GM19025 (cell line): Measurements from ENCODE around the gene MACROD2.

ENCODE experiments used
- ATAC-seq: cut with Tn5 transposase; IDR thresholded peaks from one replicate; pipeline ENCODE4 v1.9.1; 2021; ENCODE audit warnings: mild to moderate bottlenecking, low read depth, moderate library complexity; ENCODE audit not compliant: unreplicated experiment

The MACROD2 gene

DNA sequence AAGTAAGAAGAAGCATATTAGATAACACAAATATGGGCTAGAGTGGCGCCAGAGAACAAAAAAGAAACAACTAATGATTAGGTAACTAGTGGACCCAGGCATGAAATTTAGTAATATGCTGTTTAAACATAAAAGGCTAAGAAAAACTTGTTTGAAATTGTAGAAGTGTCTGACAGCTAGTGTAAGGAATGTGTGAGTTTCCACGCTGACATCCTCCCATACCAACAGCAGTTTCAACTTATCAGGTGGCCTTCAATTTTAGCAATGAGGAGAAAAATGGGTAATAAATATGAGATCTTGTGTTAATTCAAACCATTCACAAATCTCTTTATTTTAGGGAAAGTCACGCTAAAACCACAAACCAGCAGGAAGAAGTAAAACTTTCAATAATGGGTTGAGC lies 782.3 kb downstream of the MACROD2 start:
- no peak for ATAC-seq

DNA sequence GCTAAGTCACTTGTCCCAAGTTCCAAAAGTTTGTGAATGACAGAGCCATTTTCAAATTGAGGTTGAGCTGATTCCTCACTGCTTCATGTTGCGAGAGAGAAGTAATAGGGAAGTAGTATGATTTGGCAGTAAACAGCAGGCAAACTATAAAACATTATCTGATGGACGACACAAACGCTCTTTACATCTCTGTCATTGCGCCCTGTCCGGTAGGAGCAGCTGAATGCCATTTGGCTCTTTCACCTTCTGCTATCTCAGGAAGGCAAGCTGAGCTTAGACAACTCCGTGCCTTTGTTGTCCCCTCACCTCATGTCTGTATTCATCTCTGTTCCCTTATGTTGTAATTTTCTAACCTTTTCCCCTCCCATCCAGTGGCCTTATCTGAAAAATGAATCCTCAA lies 782.8 kb downstream of the MACROD2 start:
- ATAC-seq: no peak

DNA sequence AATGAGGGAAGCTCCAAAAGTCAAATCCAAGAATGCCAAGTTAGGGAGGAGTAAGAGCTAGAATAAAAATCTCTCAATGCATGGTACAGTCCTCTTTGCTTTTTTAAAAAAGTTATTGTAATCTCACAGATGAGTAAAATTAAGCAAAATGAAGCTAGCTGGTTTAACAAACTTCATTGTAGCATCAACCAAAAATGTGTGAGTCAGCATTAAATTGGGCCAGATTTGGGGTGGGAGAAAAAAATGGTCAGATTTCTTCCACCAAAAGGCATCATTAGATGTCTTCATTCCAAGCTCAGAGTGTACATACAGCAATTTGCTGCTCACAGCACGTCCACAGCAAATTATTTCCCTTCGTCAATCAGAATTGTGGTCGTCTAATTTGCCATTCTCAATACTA lies 783.6 kb downstream of the MACROD2 start:
- no peak for ATAC-seq

DNA sequence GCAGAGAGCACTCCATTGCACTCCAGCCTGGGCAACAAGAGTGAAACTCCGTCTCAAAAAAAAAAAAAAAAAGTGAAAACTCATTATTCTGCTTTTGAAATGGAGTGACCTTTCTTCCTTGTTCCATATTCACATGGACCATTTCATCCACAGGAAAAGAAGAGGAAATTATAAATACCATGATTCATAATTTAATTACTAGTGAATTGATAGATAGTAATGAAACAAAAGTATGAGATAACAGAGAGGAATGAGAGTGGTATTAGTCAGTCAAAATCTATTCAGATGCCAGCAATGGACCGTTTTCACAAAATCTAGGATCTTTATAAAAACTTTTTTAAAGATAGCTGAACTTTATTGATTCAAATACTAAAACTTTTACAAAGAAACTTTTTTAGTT lies 785.2 kb downstream of the MACROD2 start:
- ATAC-seq: no peak

DNA sequence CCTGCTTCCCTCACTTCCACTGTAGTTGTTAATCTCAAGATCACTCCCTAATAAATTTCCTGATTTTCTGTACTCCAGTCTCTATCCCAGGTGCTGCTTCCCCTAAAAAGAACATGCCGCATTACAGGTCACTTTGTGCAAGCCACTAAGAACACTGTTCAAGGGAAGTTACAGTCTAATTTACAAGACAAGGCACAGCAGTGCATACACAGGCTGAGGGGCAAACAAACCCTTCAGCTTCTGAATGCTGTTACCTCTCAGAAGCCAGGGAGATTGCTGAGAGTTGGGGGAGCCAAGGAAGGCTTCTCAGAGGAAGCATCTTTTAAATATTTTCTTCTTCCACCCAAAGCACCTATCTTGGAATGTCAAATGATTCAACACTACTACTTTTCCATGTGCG lies 787.4 kb downstream of the MACROD2 start:
- ATAC-seq: no peak

DNA sequence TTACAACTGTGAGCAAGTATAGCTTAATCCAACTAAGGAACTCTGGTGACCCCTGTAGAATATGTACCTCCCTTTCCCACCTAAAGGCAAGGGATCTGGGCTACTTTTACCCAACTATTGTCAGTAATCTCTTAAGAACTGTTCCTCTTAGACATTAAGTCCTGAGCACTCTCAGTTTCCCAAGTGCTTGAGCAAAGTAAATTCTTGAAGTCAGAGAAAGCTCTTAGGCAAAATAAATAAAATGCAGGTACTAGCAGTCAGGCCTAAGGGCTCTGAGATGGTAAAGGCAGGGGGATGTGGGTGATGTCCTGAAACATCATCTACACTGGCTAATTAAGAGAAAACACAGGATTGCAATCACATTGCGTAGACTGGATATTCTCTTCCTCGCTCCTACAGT lies 788.5 kb downstream of the MACROD2 start:
- ATAC-seq: no peak

DNA sequence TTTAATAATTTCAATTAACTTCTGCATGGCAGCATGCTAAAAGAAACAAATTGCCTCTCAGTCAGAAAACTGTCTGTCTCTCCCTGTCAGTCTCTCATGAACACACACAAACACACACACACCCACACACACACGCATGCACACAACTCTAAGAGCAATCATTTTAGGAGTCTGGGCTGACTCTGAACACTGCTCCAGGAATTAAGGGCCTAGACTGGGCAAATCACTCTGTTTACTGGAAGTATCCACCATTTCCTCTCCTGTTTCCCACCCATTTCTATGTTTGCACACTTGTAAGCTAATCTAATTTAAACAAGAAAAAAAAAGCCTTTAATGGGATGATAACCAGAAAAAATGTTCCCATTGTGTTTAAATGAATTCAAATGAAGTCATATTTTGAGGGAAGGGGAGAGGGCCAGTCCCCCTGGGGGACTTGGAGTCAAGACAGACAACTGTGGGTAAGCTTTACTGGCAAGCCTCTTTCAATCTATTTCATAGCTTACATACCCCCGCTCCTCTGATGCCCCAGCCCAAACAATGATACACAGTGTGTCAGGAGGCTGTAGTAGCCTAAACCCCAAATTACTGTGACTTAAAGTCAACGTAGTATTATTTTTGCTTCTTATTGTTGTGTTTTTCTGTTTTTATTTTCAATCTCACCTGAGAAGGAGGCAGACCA lies 789.9 kb downstream of the MACROD2 start:
- ATAC-seq: no peak

DNA sequence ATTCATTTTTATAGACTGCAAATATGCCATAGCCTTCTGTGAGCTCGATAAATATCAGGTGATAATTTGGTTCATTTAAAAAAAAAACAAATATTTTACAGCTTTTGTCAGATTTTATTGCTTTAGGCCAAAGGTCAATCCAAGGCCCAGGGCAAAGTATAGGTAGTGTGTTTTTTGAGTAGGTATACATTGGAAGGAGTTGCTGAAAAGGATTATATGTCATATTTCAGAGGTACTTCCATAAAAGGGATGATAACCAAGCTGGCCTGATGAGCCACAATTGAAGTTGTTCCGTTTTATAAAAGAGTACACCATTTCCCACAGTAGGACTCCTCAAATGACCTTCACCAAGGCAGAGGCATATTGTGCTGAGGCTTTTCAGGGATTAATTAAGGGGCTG lies 794.9 kb downstream of the MACROD2 start:
- ATAC-seq: no peak

DNA sequence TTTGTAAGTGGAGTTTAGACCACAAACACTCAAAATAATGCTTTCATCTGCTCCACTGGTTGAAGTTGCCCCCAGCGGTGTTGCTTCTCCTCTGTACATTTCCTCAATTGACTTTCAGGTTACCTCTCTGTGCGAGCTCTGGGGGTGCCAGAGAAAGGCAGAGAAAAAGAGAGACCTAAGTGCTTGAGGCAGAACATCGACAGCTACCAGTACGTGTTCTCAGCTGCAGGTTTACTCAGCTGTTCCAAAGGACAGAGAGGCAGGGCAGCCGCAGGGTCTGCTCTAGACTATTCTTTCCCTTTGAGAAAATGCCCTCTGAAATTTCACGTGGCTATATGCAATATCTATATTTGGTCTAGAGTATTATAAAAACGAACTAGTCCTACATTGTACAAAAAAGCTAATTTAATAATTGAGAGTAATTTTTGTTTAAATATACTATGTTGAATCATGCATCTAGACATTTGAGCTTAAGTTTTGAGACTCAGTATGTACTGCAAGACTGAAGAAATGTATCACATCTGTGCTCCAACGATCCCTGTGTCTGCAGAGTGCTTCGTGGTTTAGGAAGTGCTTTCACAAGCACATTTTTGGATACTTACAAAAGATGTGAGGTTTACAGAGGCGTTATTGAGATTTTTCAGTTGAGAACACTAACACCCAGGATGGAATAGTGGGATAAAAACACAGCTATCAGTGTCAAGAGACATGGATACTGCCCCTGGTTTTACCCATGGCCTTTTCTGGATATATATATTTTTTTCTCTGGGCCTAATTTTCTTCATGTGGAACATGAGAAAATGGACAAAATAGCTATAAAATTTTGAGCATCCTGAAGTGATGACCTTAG lies 795.7 kb downstream of the MACROD2 start:
- no peak for ATAC-seq

DNA sequence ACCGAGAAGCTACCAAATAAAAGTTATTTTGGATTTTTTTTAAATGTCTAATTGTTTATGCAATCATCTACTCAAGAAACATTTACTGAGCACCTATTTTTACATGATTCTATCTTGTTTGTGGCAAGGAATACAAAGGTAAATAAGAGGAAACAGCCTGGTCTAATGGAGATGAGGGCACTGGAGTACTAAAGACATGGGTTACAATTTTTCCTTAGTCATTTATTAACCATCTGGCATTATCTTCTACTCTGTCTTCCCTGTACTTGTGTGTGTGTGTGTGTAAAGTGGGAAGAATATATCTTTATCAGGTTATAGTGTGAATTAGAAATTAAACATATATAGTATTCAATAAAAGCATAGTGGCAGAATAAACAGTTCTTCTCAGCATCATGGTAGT lies 797.6 kb downstream of the MACROD2 start:
- no peak for ATAC-seq

DNA sequence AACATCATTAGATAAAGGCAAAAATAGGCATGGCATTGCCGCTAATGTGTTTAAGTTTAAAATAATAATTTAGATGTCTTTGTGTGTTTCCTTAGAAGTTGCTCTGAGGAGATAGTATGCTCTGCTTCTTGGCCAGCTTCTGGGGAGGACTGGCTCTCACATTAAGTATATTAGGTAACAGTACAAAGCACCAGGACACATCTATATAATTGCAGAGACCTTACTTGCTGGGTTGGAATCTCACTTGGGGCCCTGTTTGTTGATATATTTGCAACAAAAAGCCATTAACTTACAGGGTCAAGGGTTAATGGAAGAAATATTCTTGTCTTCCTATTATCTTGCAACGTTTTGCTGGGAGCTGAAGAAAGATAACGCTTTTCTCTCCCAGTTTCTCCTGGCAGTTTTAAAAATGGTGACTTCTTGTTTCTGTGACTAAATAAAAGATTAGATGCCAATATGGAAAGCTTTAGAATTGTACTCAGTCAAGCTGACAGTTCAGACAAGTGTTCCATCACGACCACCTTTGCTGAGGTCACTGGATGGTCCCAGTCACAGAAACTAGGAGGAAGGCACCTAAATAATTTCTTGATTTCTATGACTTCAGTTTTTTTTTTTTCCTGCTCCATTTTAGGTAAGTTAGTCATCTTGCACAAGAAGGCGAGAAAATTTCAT lies 804.4 kb downstream of the MACROD2 start:
- no peak for ATAC-seq

DNA sequence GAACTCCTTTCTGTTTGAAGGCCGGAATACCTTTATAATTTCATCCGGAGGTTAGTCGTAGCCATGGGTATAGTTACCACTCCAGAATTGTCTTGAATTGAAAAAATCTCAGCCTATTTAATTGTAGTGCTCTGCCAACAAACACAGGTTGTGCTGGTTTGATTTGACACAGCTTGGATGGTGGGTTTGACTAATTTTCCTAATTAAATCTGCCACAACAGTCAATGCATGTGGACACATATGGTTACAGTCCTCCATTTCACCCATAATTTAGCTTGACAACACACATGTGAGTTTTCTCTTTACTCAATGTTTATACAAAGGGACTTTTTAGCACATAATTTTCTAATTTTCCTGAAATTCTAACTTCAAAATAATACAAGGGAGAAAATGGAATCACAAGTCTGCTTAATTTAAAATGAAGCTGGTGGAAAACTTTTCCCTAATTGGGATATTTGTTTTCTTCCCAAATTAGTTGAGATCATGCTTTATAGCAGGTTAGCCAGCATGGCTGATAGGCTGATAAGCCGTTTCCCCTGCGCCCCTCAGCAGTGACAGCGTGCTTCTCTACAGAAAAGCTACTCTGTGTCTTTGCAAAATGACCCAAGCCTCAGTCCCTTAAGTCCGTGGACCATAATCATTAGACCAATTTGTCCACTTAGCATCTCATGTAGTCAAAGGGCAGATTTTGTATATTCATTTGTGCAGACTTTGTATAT lies 805.5 kb downstream of the MACROD2 start:
- ATAC-seq: no peak

DNA sequence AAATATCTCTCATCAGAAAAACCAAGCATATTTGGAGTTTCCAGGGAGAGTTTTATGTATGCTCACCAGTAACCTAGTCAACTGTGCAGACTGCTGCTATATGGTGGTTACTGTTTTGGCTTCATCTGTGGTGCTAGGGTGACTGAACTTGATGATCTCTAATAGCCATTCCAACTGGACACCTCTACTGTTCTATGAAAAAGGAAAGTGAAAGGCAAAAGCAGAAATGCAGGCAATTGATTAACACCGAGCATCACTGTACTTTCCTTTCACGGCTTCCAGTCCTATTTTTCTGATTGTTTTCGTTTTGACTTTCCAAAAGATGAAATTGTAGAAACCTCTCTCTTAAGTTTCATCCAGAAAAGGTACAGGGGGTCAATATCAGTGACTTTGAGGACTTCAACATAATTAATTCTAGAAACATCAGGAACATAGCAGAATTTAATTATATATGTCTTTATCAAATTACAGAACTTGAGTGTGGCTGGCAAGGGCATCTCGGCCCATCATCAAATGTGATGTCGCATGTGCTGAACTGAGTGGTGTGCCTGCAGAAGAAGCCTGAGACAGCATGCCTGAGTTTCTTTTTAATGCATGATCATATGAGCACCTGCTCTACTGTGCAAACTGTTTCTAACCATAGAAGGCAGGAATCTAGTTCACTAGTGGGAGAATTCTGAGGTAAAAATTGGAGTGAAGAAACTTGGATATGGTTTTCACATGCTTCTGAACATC lies 806.4 kb downstream of the MACROD2 start:
- peak; percentile 90 for ATAC-seq

DNA sequence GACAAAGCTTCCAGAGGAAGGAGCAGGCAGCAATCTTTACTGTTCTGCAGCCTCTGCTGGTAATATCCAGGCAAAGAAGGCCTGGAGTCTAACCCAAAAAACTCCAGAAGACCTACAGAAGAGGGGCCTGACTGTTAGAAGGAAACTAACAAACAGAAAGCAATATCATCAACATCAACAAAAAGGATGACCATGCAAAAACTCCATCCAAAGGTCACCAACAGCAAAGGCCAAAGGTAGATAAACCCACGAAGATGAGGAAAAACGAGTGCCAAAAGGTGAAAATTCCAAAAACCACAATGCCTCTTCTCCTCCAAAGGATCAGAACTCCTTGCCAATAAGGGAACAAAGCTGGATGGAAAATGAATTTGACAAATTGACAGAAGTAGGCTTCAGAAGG lies 811.9 kb downstream of the MACROD2 start:
- no peak for ATAC-seq

DNA sequence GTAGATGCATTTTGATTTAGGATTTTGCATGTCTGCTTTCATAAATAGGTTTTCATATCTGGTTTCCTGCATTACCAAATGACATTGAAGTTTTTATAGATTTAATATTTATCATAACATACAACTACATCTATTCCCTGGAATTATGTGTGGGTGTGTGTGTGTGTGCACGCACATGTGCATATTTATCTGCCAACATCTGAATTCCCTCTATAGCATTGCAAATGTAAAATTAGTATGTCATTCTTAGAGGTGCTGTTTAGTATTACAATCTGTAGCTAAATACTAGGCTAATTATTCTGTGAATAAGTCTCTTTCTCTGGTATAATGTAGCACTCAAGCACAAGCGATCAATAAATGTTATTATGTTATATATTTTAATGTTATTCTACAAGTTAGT lies 820.0 kb downstream of the MACROD2 start:
- no peak for ATAC-seq

DNA sequence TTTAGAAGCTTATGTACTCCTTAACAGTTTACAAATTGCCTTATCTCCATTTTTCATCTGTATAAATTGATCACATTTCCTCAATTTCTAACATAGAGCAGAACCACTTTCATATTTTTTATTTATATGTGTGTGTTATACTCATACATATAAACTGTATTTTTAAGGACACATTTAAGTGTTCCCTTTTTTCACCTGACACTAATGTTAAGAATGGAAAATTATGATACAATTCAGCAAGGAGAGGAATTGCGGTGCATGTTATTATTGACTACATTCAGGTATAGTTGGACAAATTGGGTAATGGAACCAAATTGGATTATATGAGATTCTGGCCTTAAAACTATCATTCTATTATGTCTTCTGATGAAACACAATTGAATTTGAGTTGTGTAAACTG lies 821.2 kb downstream of the MACROD2 start:
- no peak for ATAC-seq

DNA sequence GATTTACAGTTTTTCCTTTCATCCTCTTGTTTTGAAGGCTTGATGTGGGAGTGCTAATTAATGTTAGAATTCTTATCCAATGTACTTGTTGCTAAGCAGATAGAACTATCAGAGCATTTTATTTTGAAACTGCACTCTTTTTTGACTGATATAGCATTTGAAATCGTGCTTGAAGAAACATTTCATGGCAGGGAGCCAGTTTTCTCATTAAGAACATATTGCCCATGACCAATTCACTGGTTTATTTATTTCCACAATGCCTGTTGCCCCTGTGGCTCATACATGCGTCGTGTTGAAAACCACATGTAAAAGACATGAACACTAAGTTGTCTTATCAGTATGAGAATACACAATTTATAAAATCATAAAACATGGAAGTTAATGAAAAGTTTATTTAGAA lies 821.8 kb downstream of the MACROD2 start:
- no peak for ATAC-seq

DNA sequence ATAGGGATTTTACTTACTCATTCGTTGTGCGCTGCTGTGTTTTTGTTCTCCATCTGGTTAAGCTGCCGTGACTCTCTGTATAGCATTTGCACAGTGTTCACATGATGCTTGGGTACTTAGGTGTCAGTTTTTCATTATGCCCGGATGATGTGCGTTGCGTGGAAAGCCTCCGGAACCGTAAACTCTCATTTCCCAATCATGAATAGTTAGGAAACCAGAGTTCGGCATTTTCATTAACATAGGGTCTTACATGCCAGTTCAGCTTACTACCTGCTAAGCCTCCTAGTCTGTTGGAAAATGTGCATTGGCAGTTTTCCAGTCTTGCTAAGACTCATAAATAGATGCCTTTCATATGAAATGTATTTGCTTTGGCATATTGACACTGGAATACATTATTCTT lies 825.5 kb downstream of the MACROD2 start:
- no peak for ATAC-seq

DNA sequence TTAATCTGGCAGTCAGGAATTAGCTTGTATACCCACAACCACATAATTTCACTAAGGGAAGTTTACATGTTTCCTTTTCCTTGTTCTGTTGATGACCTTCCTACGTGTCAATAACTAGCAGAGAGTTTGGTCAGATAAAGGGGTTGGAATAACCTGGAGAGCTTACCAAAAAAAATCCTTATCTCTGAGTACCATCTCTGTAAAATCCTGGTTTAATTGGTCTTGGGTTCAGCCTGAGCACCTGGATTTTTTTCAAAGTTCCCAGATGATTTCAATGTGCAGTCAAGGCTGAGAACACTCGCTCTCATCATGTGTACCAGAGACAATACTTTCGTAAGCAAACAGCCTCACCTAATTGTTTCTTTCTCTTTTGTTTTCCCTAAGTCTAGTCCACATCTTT lies 825.9 kb downstream of the MACROD2 start:
- no peak for ATAC-seq

DNA sequence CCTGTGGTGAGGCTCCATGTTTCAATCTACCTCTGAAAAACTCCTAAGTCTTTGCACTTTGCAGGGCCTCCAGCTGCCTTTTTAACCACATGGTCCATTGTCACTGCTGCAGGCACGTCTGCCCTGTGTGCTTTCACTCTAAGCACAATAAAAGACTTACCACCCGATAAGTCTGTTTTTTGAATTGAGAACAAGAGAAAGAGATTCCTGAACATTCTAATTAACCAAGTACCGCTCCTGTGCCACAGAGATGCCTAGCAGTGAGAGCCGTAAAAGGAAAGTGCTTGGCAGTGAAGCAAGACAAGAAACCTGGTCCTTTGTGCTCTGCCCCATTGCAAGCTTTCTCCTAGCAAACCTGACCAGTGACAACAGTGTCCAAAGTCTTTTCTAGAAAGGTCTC lies 829.7 kb downstream of the MACROD2 start:
- no peak for ATAC-seq
